Umbilical cord (tissue), 2 donors: ENCODE measurements around the gene PLD4. TPM values are rescaled to one million over a fixed set of nuclear protein-coding genes. Genes with fewer than 3 reads are reported as not detected.
"Not testable (repeated sequence)": the region's sequence is repeated elsewhere in the genome, so short reads cannot be mapped to it uniquely, and the experiment has no call there.

Experiments used
- DNase-seq: peaks from one replicate; pipeline ENCODE4 v3.0.0-alpha.2; 2015; ENCODE audit warnings: low spot score
- total RNA-seq: library from RNA; depleted of rRNA; stranded (reverse); fragments of >200 nt; gene quantifications from one replicate; pipeline ENCODE4 v1.2.3, GENCODE V29; 2014; ENCODE audit warnings: low replicate concordance; ENCODE audit not compliant: insufficient read depth

PLD4 gene
- total RNA-seq, 1 donor from 2014 or later: 2.4 TPM

DNA sequence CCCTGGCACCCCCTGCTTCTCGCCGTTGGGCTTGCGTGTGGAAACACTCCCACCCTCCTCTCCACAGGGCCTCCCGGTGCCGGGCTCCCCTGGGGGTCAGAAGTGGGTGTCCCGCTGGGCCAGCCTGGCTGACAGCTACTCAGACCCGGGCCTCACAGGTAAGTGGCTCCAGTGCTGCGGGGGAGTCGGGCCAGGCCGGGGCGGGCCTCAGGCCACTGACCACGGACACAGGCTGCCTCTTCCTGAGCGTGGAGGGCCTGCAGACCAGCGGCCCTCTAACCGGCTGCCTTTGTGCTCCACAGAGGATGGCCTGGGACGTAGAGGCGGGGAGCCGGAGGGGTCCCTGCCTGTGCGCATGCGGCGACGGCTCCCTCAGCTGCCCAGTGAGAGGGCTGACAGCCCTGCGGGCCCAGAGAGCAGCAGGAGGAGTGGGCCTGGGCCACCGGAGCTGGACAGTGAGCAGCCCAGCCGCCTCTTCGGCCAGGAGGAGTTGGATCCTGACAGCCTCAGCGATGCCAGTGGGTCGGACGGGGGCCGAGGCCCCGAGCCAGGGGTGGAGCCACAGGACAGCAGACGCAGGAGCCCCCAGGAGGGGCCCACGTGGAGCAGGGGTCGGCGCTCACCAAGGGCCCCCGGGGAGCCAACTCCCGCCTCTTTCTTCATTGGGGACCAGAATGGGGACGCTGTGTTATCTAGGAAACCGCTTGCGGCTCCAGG is 38.5 kb upstream of the PLD4 start:
- no peak for DNase-seq

GRCh38 chr14:104886690-104887622 is 37.7 kb upstream of the PLD4 start:
- DNase-seq: no peak

GRCh38 chr14:104887623-104888488 is 36.8 kb upstream of the PLD4 start:
- DNase-seq: no peak

- DNase-seq: no peak
Observed at GRCh38 chr14:104888489-104889374, 35.9 kb upstream of the PLD4 start.

GRCh38 chr14:104889375-104889757 is 35.3 kb upstream of the PLD4 start:
- DNase-seq: no peak

- not testable (repeated sequence) for DNase-seq
Observed at GRCh38 chr14:104890292-104890691, 34.4 kb upstream of the PLD4 start.

DNA sequence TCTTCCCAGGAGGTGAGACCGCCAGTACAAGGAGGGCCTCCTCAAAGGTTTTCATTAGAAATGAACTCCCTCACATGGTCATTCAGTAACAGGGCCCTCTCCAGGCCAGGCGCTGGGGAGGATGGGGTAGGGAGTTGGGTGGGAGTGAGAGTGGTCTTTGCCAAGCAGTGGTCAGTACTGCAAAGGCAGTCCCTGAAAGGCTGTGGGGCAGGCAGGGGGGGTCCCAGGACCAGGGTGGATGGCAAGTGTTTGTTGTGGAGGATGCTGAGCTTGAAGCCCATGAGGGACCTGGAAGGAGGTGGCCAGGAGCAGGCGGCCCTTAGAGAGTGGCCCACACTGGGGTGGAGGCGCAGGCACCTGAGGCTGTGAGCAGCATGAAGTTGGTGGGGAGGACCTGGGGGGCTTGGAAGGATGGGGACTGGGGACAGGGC is 33.5 kb upstream of the PLD4 start:
- DNase-seq: no peak

DNA sequence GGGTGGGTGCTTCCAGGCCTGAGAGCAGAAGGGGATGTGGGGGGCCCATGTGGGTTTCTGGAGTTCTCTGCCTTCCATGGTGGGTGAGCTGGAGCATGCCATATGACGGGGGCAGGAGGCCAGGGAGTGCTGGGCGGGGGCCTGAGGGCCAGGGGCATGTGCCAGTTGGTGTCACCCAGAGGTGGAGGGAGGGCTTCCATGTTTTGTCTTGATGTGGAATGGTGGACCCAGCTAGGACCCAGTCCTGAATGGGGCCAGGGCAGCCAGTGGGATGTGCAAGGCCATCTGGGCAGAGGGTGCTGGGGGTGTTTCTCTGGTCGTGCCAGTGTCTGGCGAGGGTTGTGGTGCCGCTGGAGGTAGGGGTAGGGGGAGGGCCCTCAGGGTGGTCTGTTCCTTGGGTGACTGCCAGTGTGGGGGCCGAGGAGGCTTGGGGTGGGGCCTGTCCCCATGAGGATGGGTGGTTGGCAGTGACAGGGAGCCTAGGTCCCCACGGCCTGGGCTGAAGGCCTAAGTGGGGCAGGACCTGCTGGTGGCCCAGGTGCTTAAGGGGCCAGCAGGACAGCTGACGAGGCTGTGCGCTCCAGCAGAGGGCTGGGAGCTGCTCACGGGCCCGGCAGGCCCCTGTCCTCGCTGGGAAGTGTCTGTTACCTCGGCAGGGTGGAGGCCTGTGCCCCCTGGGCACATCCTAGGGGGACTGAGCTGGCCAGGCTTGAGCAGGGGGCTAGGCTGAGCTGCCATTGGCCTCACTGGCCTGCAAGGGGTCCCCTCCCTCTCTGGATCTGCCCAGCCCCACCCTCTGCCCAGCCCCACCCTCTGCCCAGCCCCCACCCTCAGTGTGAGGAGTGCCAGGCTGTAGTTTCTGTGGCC is 32.8 kb upstream of the PLD4 start:
- DNase-seq: no peak

GRCh38 chr14:104892531-104893434 is 31.9 kb upstream of the PLD4 start:
- peak; percentile 16 for DNase-seq

DNA sequence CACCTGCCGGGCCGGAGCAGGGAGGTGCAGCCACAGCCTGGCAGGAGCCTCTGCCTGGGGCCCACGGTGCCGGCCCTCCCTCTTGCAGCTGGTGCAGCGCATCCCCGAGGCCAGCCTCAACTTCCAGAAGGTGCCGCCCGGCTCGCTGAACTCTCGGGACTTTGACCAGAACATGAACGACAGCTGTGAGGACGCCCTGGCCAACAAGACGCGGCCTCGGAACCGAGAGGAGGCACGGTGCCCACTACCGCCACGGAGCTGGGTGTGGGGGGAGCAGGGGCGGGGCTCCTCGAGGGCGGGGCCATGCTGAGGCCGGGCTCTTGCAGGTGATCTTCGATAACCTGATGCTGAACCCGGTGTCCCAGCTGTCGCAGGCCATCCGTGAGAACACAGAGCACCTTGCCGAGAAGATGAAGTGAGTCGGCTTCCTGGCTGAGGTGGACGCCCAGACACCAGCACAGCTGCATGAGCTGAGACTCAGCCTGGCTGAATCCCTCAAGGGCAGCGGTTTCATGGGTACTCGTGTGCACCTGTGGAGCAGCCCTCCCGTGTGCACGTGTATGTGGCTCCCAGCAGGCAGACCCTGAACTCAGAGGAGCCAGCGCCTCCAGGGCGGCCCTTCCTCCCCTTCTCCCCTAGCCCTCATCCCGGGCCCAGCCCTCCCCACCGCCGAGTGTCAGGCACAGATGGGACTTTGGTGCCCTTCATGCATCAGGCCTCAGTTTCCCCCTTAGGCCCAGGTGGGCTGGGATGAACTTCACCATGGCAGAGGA is 31.1 kb upstream of the PLD4 start:
- DNase-seq: no peak

- DNase-seq: no peak
Observed at GRCh38 chr14:104894331-104895206, 30.1 kb upstream of the PLD4 start.

DNA sequence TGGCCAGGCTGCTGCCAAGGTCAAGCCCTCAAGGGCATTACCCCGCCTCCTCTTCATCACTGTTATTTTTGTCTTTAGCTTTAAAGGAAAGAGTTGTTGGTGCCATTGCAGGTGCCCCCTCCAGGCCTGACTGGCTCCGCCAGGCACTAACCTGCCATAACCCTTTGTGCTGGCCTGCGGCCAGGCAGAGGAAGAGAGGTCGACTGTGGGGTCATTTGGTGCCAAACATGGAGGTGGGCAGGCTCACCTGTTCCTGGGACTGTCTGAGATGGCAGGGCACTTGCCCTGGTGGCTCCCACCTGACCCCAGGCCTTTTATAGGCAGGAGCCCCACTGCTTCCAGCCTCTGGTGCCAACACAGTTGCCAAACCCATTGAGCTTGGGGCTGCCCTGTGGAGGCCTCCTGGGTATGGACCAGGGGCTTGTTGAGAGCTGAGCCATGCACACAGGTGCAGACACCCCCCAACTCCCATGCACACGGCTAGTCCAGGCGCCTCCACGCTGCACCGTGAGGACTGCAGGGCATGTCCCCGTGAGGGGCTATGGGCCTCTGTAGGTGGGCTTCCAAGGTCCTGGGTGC is 29.4 kb upstream of the PLD4 start:
- DNase-seq: no peak

DNA sequence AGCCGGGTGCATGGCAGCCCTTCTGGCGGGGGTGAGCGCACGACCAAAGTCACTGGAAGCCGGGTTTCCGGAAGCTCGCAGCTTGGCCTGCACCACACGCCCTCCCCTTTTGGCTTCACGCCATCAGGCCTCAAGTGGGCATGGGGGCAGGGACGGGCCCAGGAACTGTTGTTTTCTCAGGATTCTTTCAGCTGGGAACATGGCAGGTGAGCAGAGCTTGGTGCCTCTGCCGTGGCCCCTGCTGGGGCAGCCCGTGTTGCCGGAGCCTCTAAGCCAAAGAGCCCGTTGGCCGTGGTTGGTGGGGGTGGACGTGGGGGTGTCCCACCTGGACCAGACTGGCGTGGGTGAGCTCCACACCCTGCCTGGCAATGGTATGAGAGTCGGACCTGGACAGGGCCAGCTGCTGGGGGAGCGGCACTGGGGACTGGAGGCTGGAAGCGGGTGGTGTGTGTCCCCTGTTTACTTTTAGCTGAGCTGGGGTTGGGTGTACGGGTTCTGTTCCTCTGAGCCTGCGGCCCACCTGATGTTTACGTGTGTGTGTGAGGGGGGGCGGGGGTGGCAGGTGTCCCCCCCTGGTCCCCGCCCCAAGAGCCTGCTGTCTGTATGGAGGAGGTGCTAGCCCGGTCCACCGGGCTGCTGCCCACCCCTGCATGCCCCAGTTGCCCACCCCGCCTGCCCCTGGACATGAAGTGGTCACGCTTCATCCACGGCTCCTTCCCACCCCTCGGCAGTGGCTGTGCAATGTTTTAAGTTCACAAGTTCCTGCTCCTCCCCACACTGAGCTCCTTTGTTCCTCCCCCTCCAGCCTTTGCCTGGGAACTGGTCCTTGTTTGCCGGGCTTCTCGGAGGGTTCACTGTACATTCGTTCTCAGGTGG is 28.7 kb upstream of the PLD4 start:
- DNase-seq: no peak

DNA sequence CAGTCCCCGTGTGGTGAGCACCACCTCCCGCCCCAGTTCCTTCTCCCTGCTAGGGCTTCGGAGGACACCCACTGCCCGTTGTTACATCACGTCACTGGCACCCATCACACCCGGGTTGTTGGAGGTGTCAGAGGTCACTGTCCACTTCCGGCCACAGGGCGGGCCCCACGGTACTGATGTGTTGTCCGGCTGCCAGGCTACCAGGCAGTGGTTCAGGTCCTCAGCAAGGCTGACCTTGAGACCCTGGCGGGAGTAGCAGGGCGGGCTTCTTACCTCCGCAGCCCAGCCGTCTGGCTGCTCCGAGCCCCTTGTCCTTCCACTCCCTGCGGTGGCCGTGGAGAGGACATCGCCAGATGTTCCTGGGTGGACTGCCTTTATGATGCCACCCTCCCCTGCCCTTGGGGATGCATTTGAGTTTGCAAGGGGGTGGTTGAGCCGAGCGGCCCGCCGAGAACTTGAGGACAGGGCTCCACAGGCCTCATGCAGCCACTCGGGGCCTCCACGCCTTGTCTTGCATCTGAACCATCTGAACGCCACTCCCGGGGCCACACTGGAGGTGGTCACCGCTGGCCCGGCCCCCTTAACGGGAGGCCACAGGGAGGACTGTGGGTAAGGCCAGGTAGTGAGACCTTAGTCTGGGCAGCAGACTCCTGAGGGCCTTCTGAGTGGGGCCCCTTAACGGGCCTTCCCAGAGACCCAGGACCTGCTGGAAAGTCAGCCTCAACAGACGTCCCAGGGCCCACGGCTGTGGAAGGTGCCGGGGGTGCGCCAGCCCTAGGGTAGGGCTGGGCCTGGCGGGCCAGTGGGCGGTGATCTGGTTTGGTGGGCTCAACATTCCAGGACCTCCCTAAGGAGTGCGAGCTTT is 27.1 kb upstream of the PLD4 start:
- no peak for DNase-seq

DNA sequence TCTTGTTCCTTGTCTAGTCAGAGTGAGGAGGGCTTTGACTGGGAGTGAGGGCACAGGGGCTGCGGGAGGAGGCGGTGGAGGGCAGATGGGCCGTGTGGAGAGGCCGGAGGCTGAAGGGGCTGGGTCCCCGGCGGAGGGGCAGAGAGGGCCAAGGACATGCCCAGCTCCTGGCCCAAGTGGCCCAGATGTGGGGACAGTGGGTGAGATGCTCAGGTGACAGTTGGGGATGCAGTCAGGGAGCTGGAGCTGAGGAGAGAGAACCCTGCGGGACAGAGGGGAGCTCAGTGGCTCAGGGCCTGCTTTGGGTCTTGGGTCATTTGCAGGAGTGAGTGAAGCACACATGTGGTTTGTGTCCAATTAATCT is 26.5 kb upstream of the PLD4 start:
- DNase-seq: no peak
